T-helper 17 cell (primary cell): ENCODE results near the gene CLSTN2. TPM values are rescaled to one million over a fixed set of nuclear protein-coding genes. Genes with fewer than 3 reads are reported as not detected.

Experiments
- ATAC-seq: fragments of 150-1000 bp; cut with Tn5 transposase; 2 replicates; pipeline ENCODE4 v1.10.0; 2021; ENCODE audit warnings: mild to moderate bottlenecking, moderate library complexity
- DNase-seq, 3 donors: peaks; one replicate each; pipeline versions ENCODE4 v3.0.0 to v3.0.0-alpha.2; 2020 to 2021
- H3K9me3 ChIP-seq: one replicate; pipeline ENCODE4 v1.7.0; 2013; ENCODE audit warnings: low read length, mild to moderate bottlenecking; ENCODE audit not compliant: control insufficient read depth, poor library complexity, severe bottlenecking
- H3K27ac Mint-ChIP-seq: one replicate; pipeline ENCODE4 v1.8.0; 2022; ENCODE audit warnings: mild to moderate bottlenecking, moderate library complexity, mixed read lengths
- H3K27me3 Mint-ChIP-seq: one replicate; pipeline ENCODE4 v1.8.0; 2022; ENCODE audit warnings: mixed read lengths
- H3K36me3 Mint-ChIP-seq: one replicate; pipeline ENCODE4 v1.8.0; 2022; ENCODE audit warnings: low read depth, mixed read lengths
- H3K4me1 Mint-ChIP-seq: one replicate; pipeline ENCODE4 v1.8.0; 2022; ENCODE audit warnings: mild to moderate bottlenecking, mixed read lengths
- H3K4me3 Mint-ChIP-seq: one replicate; pipeline ENCODE4 v1.8.0; 2022; ENCODE audit warnings: mild to moderate bottlenecking, moderate library complexity, mixed read lengths
- total RNA-seq, 4 donors: library from RNA in 2 of 4; stranded (reverse) in 2 of 4; gene quantifications; one replicate each; pipeline ENCODE4 v1.2.3 and lab custom pipeline; 2022 to 2026

CLSTN2 gene
- total RNA-seq, 2 donors from 2014 or later: not detected

GRCh38 chr3:140428380-140428779 is 493.4 kb downstream of the CLSTN2 start:
- Mint-ChIP-seq H3K4me1 (no peaks in the 10 kb centered on the region), H3K36me3 (no peaks in the 10 kb centered on the region), H3K27me3 (peaks cover 20% of the 10 kb centered on the region), H3K4me3 (no peak overlapping the region), H3K27ac (no peak overlapping the region)
- H3K9me3 ChIP-seq: no peaks in the 10 kb centered on the region
- DNase-seq (no peak), ATAC-seq (no peak)

GRCh38 chr3:140429791-140430190 is 494.8 kb downstream of the CLSTN2 start:
- peaks cover 20% of the 10 kb centered on the region for H3K27me3 Mint-ChIP-seq
- no peaks in the 10 kb centered on the region for H3K4me1 Mint-ChIP-seq
- no peak overlapping the region for H3K4me3 Mint-ChIP-seq
- ATAC-seq: no peak
- DNase-seq: no peak
- H3K9me3 ChIP-seq: no peaks in the 10 kb centered on the region
- H3K36me3 Mint-ChIP-seq: no peaks in the 10 kb centered on the region
- H3K27ac Mint-ChIP-seq: no peak overlapping the region

GRCh38 chr3:140430494-140430893 is 495.5 kb downstream of the CLSTN2 start:
- no peaks in the 10 kb centered on the region for H3K9me3 ChIP-seq
- Mint-ChIP-seq H3K4me1 (no peaks in the 10 kb centered on the region), H3K27me3 (peaks cover 20% of the 10 kb centered on the region), H3K4me3 (no peak overlapping the region), H3K27ac (no peak overlapping the region), H3K36me3 (no peaks in the 10 kb centered on the region)
- ATAC-seq (no peak), DNase-seq (no peak)

GRCh38 chr3:140432229-140432669 is 497.3 kb downstream of the CLSTN2 start:
- DNase-seq (no peak), ATAC-seq (no peak)
- Mint-ChIP-seq H3K4me1 (no peaks in the 10 kb centered on the region), H3K36me3 (no peaks in the 10 kb centered on the region), H3K4me3 (no peak overlapping the region), H3K27ac (no peak overlapping the region), H3K27me3 (peaks cover 29% of the 10 kb centered on the region)
- H3K9me3 ChIP-seq: no peaks in the 10 kb centered on the region

GRCh38 chr3:140433431-140433830 is 498.4 kb downstream of the CLSTN2 start:
- ATAC-seq (no peak), DNase-seq (no peak)
- Mint-ChIP-seq H3K27ac (no peak overlapping the region), H3K4me1 (no peaks in the 10 kb centered on the region), H3K27me3 (peaks cover 26% of the 10 kb centered on the region), H3K4me3 (no peak overlapping the region), H3K36me3 (no peaks in the 10 kb centered on the region)
- no peaks in the 10 kb centered on the region for H3K9me3 ChIP-seq

- no peak for ATAC-seq
- DNase-seq: no peak
- no peak overlapping the region for H3K4me3 Mint-ChIP-seq
- no peaks in the 10 kb centered on the region for H3K36me3 Mint-ChIP-seq
- H3K4me1 Mint-ChIP-seq: no peaks in the 10 kb centered on the region
- no peaks in the 10 kb centered on the region for H3K9me3 ChIP-seq
- H3K27me3 Mint-ChIP-seq: peaks cover 31% of the 10 kb centered on the region
- no peak overlapping the region for H3K27ac Mint-ChIP-seq
Measured at GRCh38 chr3:140434261-140434905, 499.4 kb downstream of the CLSTN2 start.

- Mint-ChIP-seq H3K27me3 (peaks cover 32% of the 10 kb centered on the region), H3K4me3 (no peak overlapping the region), H3K36me3 (no peaks in the 10 kb centered on the region), H3K4me1 (no peaks in the 10 kb centered on the region), H3K27ac (no peak overlapping the region)
- DNase-seq (no peak), ATAC-seq (no peak)
- no peaks in the 10 kb centered on the region for H3K9me3 ChIP-seq
Measured at GRCh38 chr3:140436421-140436820, 501.4 kb downstream of the CLSTN2 start.

- DNase-seq (no peak), ATAC-seq (no peak)
- H3K9me3 ChIP-seq: no peaks in the 10 kb centered on the region
- no peak overlapping the region for H3K4me3 Mint-ChIP-seq
- H3K4me1 Mint-ChIP-seq: no peaks in the 10 kb centered on the region
- no peaks in the 10 kb centered on the region for H3K36me3 Mint-ChIP-seq
- peaks cover 43% of the 10 kb centered on the region for H3K27me3 Mint-ChIP-seq
- no peak overlapping the region for H3K27ac Mint-ChIP-seq
Measured at GRCh38 chr3:140438736-140439470, 503.9 kb downstream of the CLSTN2 start.

GRCh38 chr3:140439527-140439926 is 504.5 kb downstream of the CLSTN2 start:
- ATAC-seq (no peak), DNase-seq (no peak)
- Mint-ChIP-seq H3K4me3 (no peak overlapping the region), H3K27me3 (peaks cover 43% of the 10 kb centered on the region), H3K27ac (no peak overlapping the region), H3K4me1 (no peaks in the 10 kb centered on the region), H3K36me3 (no peaks in the 10 kb centered on the region)
- no peaks in the 10 kb centered on the region for H3K9me3 ChIP-seq

- H3K27ac Mint-ChIP-seq: no peak overlapping the region
- H3K4me3 Mint-ChIP-seq: no peak overlapping the region
- no peak for ATAC-seq
Measured at GRCh38 chr3:140440446-140440845, 505.5 kb downstream of the CLSTN2 start.

GRCh38 chr3:140441006-140441405 is 506.0 kb downstream of the CLSTN2 start:
- H3K36me3 Mint-ChIP-seq: no peaks in the 10 kb centered on the region

More at GRCh38 chr3:140440446-140440845, 505.5 kb downstream of the CLSTN2 start:
- H3K36me3 Mint-ChIP-seq: no peaks in the 10 kb centered on the region
- no peaks in the 10 kb centered on the region for H3K9me3 ChIP-seq
- no peak for DNase-seq
- H3K4me1 Mint-ChIP-seq: no peaks in the 10 kb centered on the region
- peaks cover 49% of the 10 kb centered on the region for H3K27me3 Mint-ChIP-seq

GRCh38 chr3:140442621-140443020 is 507.6 kb downstream of the CLSTN2 start:
- no peak overlapping the region for H3K4me3 Mint-ChIP-seq
- H3K4me1 Mint-ChIP-seq: no peaks in the 10 kb centered on the region
- H3K9me3 ChIP-seq: no peaks in the 10 kb centered on the region
- no peak for DNase-seq
- ATAC-seq: no peak
- H3K36me3 Mint-ChIP-seq: no peaks in the 10 kb centered on the region
- no peak overlapping the region for H3K27ac Mint-ChIP-seq
- peaks cover 43% of the 10 kb centered on the region for H3K27me3 Mint-ChIP-seq

More at GRCh38 chr3:140441006-140441405, 506.0 kb downstream of the CLSTN2 start:
- no peak for DNase-seq
- ATAC-seq: no peak
- Mint-ChIP-seq H3K4me3 (no peak overlapping the region), H3K27me3 (peaks cover 49% of the 10 kb centered on the region), H3K27ac (no peak overlapping the region), H3K4me1 (no peaks in the 10 kb centered on the region)
- no peaks in the 10 kb centered on the region for H3K9me3 ChIP-seq

GRCh38 chr3:140443073-140443472 is 508.1 kb downstream of the CLSTN2 start:
- Mint-ChIP-seq H3K27ac (no peak overlapping the region), H3K4me1 (no peaks in the 10 kb centered on the region)

GRCh38 chr3:140443806-140444205 is 508.8 kb downstream of the CLSTN2 start:
- H3K4me3 Mint-ChIP-seq: no peak overlapping the region
- no peaks in the 10 kb centered on the region for H3K9me3 ChIP-seq
- no peaks in the 10 kb centered on the region for H3K36me3 Mint-ChIP-seq
- DNase-seq (no peak), ATAC-seq (no peak)
- H3K27ac Mint-ChIP-seq: no peak overlapping the region
- H3K27me3 Mint-ChIP-seq: peaks cover 38% of the 10 kb centered on the region
- H3K4me1 Mint-ChIP-seq: no peaks in the 10 kb centered on the region

More at GRCh38 chr3:140443073-140443472, 508.1 kb downstream of the CLSTN2 start:
- H3K9me3 ChIP-seq: no peaks in the 10 kb centered on the region
- Mint-ChIP-seq H3K36me3 (no peaks in the 10 kb centered on the region), H3K27me3 (peaks cover 43% of the 10 kb centered on the region), H3K4me3 (no peak overlapping the region)
- DNase-seq (no peak), ATAC-seq (no peak)
